GM21619 (cell line): ENCODE results near the gene POLD1.
"Not testable (repeated sequence)": the region's sequence is repeated elsewhere in the genome, so short reads cannot be mapped to it uniquely, and the experiment has no call there.

Experiments used
- ATAC-seq: cut with Tn5 transposase; IDR thresholded peaks from one replicate; pipeline ENCODE4 v1.9.1; 2021; ENCODE audit not compliant: unreplicated experiment

POLD1 gene

DNA sequence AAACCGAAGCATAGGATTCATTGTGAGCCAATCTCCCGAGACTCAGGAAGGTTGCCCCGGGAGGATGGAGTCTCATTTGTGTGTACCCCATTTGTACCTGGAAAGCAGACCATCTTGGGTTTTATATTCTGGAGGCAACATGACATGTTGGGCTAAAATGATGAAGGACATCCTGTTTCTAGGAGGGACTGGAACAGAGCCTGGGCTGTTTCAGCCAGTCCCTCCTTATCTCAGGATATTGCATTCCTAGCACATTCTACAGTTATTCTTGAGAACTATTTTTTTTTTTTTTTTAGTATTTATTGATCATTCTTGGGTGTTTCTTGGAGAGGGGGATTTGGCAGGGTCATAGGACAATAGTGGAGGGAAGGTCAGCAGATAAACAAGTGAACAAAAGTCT, 6.1 kb downstream of the POLD1 start:
- ATAC-seq = not testable (repeated sequence)

DNA sequence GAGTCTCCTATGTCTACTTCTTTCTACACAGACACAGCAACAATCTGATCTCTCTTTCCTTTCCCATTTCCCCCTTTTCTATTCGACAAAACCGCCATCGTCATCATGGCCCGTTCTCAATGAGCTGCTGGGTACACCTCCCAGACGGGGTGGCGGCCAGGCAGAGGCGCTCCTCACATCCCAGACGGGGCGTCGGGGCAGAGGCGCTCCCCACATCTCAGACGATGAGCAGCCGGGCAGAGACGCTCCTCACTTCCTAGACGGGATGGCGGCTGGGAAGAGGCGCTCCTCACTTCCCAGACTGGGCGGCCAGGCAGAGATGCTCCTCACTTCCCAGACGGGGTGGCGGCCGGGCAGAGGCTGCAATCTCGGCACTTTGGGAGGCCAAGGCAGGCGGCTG, 6.8 kb downstream of the POLD1 start:
- not testable (repeated sequence) for ATAC-seq

DNA sequence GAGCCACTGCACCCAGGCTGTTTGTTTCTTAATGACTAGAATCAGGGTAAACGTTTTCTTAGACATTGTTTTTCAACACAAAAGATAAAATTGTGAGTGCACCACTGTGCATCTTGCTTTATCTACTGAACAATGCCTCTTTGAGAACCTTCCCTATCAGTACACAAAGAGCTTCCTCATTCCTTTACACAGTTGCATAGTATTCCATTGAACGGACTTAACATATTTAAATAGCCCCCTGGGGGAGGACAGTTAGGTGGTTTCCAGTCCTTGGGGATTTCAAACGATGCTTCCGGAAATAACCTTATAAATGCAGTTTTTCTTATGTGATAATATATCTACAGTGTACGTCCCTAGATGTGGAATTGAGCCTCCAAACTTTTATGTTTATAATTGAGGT, 8.6 kb downstream of the POLD1 start:
- ATAC-seq = no peak

DNA sequence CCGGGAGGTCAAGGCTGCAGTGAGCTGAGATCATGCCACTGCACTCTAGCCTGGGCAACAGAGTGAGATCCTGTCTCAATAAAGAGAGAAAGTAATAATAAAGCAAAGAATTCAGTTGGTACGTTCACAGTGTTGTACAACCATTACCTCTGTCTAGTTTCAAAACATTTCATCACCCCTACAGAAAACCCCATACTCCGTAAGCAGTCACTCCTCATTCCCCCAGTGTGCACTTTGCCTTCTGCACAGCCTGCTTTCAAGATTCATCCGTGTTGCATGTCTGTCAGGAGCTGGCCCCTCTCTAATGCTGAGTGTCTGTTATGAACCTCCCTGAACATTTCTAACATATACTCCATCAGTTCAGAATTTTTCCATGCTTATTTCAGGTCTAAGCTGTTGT, 9.4 kb downstream of the POLD1 start:
- no peak for ATAC-seq

DNA sequence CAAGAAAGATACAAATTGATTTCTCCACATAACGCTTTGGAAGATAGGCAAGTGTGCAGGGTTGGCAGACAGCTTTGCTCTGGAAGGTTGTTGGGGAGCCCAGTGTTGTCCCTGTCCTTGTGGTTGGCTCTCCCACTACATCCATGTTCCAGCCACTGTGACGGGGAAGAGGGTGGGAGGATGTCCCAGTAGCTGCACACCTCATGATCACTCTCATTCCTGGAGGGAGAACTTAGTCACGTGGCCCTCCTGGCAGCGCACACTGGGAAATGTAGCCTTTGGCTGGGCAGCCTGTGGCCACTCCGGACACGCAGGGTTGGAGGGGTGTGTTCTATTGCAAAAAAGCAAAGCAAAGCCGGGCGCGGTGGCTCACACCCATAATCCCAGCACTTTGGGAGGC, 9.9 kb downstream of the POLD1 start:
- no peak for ATAC-seq

DNA sequence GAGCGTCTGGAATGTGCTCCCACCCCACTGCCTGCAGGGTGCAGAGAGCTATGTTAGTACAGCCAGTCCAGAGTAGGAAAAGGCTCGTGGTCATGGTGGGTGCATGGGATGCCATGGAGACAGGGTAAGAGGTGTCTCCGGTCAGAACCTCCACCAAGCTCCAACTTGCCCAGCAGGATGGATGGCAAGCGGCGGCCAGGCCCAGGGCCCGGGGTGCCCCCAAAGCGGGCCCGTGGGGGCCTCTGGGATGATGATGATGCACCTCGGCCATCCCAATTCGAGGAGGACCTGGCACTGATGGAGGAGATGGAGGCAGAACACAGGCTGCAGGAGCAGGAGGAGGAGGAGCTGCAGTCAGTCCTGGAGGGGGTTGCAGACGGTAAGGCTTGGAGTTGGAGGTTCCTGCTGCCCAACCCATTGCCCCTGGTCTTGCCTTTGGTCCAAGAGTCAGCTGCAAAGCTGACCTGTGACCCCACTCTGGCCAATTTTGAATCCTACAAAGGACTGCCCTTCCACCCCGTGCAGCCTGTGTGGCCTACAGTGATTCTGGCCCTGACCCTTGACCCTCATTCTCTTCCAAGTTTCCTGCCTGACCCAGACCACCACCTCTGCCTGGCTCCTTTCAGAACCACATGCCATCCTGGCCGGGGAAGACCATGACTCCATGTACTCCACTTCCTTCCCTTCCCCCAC, 14.7 kb downstream of the POLD1 start:
- ATAC-seq = no peak

DNA sequence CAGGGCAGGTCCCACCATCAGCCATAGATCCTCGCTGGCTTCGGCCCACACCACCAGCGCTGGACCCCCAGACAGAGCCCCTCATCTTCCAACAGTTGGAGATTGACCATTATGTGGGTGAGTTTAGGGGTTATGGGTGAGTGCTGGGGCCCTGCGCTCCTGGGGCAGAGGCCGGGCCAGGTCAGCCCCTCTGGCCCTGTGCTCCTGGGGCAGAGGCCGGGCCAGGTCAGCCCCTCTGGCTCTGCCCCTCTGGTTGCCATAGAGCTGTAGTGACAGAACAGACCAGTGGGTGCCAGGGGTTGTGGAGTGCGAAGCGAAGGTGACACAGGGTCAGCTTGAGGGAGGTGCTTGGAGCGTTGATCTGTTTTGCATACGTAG, 15.2 kb downstream of the POLD1 start:
- ATAC-seq = no peak

DNA sequence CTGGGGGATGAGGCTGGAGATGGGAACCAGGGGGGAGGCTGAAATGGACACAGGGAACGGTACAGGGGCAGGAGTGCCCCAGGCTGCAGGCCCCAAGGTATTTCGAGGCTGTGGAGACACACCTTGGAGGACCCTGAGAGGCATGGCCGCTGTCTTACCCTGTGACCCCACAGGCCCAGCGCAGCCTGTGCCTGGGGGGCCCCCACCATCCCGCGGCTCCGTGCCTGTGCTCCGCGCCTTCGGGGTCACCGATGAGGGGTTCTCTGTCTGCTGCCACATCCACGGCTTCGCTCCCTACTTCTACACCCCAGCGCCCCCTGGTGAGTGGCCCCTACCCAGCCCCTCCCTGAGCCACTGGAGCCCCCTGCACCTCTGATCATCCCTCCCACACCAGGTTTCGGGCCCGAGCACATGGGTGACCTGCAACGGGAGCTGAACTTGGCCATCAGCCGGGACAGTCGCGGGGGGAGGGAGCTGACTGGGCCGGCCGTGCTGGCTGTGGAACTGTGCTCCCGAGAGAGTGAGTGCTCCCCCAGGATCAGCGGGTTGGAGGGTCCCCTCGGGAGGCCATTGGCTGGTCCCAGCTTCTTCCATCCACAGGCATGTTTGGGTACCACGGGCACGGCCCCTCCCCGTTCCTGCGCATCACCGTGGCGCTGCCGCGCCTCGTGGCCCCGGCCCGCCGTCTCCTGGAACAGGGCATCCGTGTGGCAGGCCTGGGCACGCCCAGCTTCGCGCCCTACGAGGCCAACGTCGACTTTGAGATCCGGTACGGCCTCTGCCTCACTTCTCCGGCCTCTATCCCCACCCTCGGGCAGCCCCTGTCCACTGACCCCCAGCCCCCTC, 17.7 kb downstream of the POLD1 start:
- no peak for ATAC-seq

DNA sequence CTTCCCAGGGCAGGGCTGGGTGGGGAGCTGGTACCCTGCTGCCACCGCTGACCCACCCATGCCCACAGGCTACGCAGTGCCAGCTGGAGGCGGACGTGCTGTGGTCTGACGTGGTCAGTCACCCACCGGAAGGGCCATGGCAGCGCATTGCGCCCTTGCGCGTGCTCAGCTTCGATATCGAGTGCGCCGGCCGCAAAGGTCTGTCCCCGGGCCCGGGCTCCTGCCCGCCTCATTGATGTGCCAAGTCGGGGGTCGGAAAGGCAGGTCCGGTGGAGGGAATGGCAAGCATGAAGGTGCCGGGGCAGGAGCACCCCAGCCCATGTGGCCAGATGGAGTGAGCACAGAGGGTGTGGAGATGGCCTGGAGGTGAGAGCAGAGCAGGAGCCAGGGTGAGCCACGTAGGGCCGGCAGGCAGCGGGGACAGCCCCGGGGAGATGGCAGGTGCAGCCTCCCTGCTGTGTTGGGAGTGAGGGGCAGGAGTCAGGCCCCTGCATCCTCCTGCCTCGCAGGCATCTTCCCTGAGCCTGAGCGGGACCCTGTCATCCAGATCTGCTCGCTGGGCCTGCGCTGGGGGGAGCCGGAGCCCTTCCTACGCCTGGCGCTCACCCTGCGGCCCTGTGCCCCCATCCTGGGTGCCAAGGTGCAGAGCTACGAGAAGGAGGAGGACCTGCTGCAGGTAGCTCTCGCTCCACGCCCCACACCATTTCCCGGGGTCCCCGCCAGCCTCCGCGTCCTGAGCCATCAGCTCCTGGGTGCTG, 18.6 kb downstream of the POLD1 start:
- ATAC-seq = no peak

DNA sequence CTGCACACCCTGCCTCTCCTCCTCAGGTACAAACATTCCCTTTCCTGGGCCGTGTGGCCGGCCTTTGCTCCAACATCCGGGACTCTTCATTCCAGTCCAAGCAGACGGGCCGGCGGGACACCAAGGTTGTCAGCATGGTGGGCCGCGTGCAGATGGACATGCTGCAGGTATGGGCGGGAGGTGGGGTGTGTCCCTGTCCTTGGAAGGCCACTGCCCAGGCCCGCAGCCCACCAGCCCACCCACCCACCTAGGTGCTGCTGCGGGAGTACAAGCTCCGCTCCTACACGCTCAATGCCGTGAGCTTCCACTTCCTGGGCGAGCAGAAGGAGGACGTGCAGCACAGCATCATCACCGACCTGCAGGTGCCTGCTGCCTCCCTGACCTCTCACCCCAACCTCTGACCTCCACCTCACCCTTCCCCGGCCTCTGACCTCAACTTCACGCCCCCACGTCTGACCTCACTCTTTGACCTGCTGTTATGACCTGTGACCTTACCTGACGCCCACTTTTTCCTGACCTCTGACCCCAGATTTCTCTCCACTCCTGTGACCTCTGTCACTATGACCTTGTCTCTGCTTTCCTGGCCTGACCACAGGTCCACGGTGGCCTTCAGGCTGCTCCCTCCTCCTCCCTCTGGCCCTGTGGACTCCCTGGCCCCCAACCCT, 22.1 kb downstream of the POLD1 start:
- ATAC-seq = no peak

DNA sequence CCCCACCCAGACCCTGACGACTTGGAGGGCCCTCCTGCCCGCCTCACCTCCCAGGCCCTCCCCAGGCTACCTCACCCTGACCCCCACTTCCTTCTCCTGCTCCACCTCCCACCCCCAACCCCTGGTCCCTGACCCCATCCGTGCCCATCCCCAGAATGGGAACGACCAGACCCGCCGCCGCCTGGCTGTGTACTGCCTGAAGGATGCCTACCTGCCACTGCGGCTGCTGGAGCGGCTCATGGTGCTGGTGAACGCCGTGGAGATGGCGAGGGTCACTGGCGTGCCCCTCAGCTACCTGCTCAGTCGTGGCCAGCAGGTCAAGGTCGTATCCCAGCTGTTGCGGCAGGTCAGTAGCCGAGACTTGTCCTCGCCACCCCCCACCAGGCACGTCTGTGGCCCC, 22.7 kb downstream of the POLD1 start:
- no peak for ATAC-seq

DNA sequence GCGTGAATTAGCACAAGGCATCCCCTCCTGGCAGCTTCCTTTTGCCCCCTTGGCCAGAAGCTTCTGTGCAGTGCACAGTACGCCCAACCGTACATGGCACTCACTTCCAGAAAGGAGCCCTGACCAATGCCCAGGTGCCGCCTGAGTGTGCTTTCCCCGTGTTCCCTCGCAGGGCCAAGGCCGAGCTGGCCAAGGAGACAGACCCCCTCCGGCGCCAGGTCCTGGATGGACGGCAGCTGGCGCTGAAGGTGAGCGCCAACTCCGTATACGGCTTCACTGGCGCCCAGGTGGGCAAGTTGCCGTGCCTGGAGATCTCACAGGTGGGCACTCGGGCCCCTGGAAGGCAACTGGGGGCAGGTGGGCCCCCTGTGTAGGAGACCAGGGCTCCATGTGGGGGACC, 25.2 kb downstream of the POLD1 start:
- ATAC-seq = no peak

DNA sequence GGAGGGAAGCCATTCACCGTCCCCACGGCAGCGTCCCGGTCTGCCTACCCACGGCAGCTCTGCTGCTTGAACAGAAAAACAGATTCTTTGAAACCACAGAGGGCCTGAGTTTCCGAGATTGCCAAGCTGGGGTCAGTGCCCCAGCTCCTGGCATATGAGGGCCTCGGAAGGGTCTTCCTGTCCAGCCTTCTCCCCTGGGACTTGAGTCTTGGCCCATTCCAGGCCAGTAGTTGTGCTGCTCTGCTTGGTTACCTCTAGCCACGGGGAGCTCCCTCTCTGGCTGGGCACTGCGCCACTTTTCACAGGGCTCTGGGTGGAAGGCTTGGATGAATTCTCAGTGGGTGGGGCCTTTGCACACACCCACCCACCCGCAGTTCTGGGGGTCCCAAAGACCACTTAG, 26.0 kb downstream of the POLD1 start:
- no peak for ATAC-seq

DNA sequence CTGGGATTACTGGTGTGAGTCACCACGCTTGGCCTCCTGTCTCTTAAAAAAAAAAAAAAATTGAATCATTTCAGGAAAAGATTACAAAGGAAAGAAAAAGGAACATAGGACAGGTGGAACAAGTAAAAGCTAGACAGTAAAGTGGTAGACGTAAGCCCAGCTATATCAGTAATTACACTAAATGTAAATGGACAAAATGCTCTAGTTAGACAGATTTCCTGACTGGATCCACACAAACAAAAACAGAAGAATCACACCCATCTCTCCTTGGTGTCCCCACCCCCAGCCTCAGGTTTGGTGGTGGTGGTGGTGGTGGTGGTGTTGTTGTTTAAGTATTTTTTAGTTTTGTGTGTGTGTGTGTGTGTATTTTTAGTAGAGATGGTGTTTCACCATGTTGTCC, 28.3 kb downstream of the POLD1 start:
- no peak for ATAC-seq

DNA sequence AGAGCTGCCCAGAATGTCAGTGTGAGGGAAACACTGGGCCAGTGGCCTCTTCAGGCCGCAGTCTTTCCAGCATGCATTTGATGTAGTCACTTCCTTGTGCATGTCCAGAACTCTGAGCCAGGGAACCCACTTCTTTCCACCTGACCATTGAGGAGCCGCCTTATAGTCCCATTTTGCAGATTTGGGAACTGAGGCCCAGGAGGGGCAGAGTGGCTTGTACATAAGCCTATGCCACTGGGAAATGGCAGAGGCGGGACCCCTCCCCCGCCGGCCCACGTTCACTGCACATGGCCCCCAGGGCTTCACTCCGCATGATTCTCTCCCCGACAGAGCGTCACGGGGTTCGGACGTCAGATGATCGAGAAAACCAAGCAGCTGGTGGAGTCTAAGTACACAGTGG, 28.9 kb downstream of the POLD1 start:
- no peak for ATAC-seq

DNA sequence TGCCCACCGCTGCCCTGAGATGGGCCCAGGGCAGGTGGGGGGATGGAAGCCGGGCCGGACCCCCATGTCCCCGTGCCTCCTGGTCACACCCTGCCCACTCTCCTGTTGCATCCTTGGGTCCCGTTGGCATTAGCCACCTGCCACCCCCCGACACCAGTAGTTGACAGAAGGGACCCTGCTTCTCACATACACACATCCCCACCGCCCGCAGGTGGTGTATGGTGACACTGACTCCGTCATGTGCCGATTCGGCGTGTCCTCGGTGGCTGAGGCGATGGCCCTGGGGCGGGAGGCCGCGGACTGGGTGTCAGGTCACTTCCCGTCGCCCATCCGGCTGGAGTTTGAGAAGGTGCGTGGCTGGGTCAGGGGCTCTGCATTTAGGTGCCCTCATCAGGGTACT, 29.4 kb downstream of the POLD1 start:
- ATAC-seq = no peak

DNA sequence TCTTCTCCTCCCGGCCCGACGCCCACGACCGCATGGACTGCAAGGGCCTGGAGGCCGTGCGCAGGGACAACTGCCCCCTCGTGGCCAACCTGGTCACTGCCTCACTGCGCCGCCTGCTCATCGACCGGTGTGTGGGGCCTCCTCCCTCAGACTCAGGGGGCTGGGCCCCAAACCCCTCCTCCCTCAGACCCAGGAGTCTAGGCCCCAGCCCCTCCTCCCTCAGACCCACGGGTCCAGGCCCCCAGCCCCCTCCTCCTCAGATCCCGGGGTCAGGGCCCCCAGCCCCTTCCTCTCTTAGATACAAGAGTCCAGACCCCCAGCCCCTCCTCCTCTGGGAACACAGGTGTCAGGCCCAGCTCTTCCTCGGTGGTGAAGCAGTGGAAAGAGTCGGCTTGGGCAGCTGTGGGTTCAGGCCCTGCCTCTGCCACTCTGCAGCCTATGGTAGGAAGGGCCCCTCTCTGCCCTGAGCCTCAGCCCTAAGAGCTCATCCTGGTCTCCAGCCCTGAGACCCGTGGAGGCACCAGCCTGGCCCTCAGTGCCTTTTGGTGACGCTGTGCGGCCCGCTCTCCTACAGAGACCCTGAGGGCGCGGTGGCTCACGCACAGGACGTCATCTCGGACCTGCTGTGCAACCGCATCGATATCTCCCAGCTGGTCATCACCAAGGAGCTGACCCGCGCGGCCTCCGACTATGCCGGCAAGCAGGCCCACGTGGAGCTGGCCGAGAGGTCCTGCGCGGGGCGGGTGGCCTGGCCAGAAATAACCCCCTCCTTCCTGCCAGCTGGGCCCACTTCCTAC, 30.9 kb downstream of the POLD1 start:
- no peak for ATAC-seq

DNA sequence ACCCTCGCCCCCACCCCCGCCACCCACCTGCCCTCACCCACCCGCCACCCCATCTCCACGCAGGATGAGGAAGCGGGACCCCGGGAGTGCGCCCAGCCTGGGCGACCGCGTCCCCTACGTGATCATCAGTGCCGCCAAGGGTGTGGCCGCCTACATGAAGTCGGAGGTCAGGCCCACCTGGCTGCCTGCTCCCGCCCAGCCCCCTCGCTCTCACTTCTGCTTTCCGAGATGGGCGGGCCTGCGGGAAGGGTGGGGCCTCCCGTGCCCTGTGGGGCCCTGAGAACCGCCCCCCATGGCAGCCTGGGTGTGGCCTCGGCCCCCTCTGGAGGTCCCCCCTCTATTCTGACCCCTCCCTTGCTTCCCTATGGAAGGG, 31.5 kb downstream of the POLD1 start:
- no peak for ATAC-seq

DNA sequence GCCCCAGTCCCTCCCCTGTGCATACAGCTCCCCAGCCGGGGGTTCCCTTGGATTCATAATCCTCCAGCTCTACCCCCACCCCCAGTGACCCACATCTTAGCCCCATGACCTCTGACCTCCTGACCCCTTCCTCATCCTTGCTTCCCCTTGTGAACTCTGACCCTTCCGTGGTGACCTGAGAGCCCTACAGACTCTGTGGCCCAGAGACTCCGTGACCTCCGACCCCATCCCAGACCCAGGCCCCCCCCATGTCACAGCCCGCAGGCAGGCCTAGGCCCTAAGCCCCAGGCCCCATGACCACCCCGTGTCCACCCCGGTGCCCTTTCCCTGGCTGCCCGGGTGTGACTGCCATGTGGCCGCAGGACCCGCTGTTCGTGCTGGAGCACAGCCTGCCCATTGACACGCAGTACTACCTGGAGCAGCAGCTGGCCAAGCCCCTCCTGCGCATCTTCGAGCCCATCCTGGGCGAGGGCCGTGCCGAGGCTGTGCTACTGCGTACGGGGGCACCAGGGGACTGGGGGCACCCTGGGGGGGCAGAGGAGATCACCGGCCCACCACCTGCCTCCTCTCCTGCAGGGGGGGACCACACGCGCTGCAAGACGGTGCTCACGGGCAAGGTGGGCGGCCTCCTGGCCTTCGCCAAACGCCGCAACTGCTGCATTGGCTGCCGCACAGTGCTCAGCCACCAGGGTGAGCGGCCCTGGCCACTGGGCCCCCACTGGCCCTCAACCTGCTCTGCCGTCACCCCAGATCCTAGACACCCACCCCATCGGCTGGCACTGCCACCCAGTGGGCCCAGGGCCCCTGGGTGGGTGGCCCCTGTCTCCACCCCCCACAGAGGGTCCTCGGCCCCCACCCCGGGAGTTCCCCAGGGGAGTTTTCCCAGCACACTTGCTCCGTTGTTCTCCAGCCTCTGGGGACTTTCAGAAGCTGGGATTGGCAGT, 32.2 kb downstream of the POLD1 start:
- no peak for ATAC-seq
